HepG2 (cell line): ENCODE measurements around the gene WBP1. TPM values are rescaled to one million over a fixed set of nuclear protein-coding genes. Genes with fewer than 3 reads are reported as not detected.
A peak's percentile ranks its signal among the peaks of the same experiment; 100 is the strongest.

ENCODE experiments used
- ATAC-seq: fragments of 200-7000 bp; cut with Tn5 transposase; 3 replicates; pipeline ENCODE4 v1.9.1; 2020; ENCODE audit warnings: mild to moderate bottlenecking, moderate library complexity
- BruUV-seq: library from RNA; stranded (reverse); fragments of 400-500 nt; replicated peaks from 2 replicates; lab custom pipeline; 2021; lab: Mats Ljungman, UMichigan
- CTCF ChIA-PET: fragments of 300-600 bp; formaldehyde crosslinking; extraction: SDS; loops from one replicate; lab custom pipeline; 2021; ENCODE audit warnings: low total read pairs, inconsistent platforms, low intra/inter-chr PET ratio; lab: Yijun Ruan, JAX
- POLR2A ChIA-PET: fragments of 350-600 bp; sonication (Branson Sonifier 250); formaldehyde crosslinking; loops from one replicate; lab custom pipeline; 2020; ENCODE audit warnings: antibody characterized with exemption, inconsistent platforms; lab: Yijun Ruan, JAX
- DNase-seq: peaks from one replicate; pipeline ENCODE4 v3.0.0-alpha.2; 2015; ENCODE audit warnings: low spot score
- FAIRE-seq: peaks from 3 replicates; lab custom pipeline; 2011; peaks lifted over from hg19 to GRCh38; lab: Jason Lieb, UNC
- H2AFZ ChIP-seq: one replicate; pipeline ENCODE4 v1.6.1; 2011; ENCODE audit warnings: low read length, inconsistent platforms
- H3K27ac ChIP-seq: fragments of 300-600 bp; 3 replicates; pipeline ENCODE4 v1.8.0; 2011; ENCODE audit warnings: mixed run types, mild to moderate bottlenecking, mixed read lengths, low read length, inconsistent platforms; ENCODE audit not compliant: insufficient read depth; ENCODE audit errors: extremely low read length
- H3K27me3 ChIP-seq, 2 experiments: fragments of 200-600 bp in 1 of 2; 2 replicates in 1 of 2; 3 replicates in 1 of 2; pipeline versions ENCODE4 v1.6.0 to v1.8.0; 2011; ENCODE audit warnings: low read length in 2 of 2, mild to moderate bottlenecking in 2 of 2, moderate library complexity in 2 of 2, inconsistent platforms in 1 of 2; ENCODE audit not compliant: insufficient read depth in 2 of 2, control insufficient read depth in 1 of 2
- H3K36me3 ChIP-seq, 2 experiments: fragments of 200-600 bp in 1 of 2; replicated peaks in 1 of 2; 2 replicates in 1 of 2; 3 replicates in 1 of 2; pipeline versions ENCODE4 v1.5.1 to v1.8.0; 2011; ENCODE audit warnings: low read length in 2 of 2, inconsistent platforms in 1 of 2; ENCODE audit not compliant: insufficient read depth in 2 of 2, control insufficient read depth in 1 of 2
- H3K4me1 ChIP-seq: 2 replicates; pipeline ENCODE4 v1.5.1; 2012; ENCODE audit warnings: low read length, inconsistent platforms; ENCODE audit not compliant: insufficient read depth
- H3K4me2 ChIP-seq: 2 replicates; pipeline ENCODE4 v1.6.0; 2011; ENCODE audit warnings: low read depth, low read length, inconsistent platforms
- H3K4me3 ChIP-seq, 3 experiments: fragments of 200-600 bp in 1 of 3; sonication (generic), shearing (Covaris generic) in 1 of 3; replicated peaks in 1 of 3; 2 replicates each; pipeline ENCODE4 v1.5.1; 2011 to 2016; ENCODE audit warnings: low read length in 3 of 3, inconsistent platforms in 2 of 3, low read depth in 2 of 3, mild to moderate bottlenecking in 2 of 3, control low read depth in 1 of 3, mixed read lengths in 1 of 3; ENCODE audit not compliant: insufficient read depth in 1 of 3
- H3K79me2 ChIP-seq: one replicate; pipeline ENCODE4 v1.6.1; 2011; ENCODE audit warnings: low read length, inconsistent platforms; ENCODE audit not compliant: insufficient read depth
- H3K9ac ChIP-seq: 2 replicates; pipeline ENCODE4 v1.6.0; 2011; ENCODE audit warnings: mild to moderate bottlenecking, low read depth, low read length, inconsistent platforms; ENCODE audit not compliant: insufficient read depth
- H3K9me3 ChIP-seq: 2 replicates; pipeline ENCODE4 v1.5.1; 2012; ENCODE audit warnings: mild to moderate bottlenecking, low read length
- H4K20me1 ChIP-seq: 2 replicates; pipeline ENCODE4 v1.6.0; 2011; ENCODE audit warnings: inconsistent platforms, mild to moderate bottlenecking, low read length, moderate library complexity; ENCODE audit not compliant: insufficient read depth
- ATF7 ChIP-seq, 2 experiments: fragments of 450-650 bp in 1 of 2; sonication (generic) in 1 of 2; formaldehyde crosslinking in 1 of 2; IDR thresholded peaks; 2 replicates each; pipeline versions ENCODE4 v1.4.0 to v1.6.1; 2016 to 2020; ENCODE audit warnings: antibody characterized with exemption in 1 of 2, mild to moderate bottlenecking in 1 of 2, missing genetic modification reagents in 1 of 2
- SALL2 ChIP-seq: sonication (generic); formaldehyde crosslinking; IDR thresholded peaks from 2 replicates; pipeline ENCODE4 v1.8.1; 2023; ENCODE audit warnings: mild to moderate bottlenecking, missing genetic modification reagents, inconsistent platforms
- ZNF318 ChIP-seq: sonication (generic); formaldehyde crosslinking; IDR thresholded peaks from 2 replicates; pipeline ENCODE4 v1.4.0; 2020; ENCODE audit warnings: mild to moderate bottlenecking, missing genetic modification reagents
- WGBS: methylation state at CpG from one replicate; pipeline ENCODE4 v1.1.6; 2017; ENCODE audit warnings: low lambda C conversion rate; 5-methylcytosine and 5-hydroxymethylcytosine counted together
- in situ Hi-C: cut with HindIII; loops from 2 replicates; pipeline ENCODE4 v1.10.0; 2017; ENCODE audit warnings: low pct_unique_long_range_greater_than_20kb; ENCODE audit not compliant: extremely low pct_ligation_motif_present
- intact Hi-C: fragments of 100-400 bp; cut with micrococcal nuclease; formaldehyde crosslinking; loops from one replicate; pipeline ENCODE4 v1.10.0; 2022; ENCODE audit not compliant: unreplicated experiment
- polyA plus RNA-seq, 8 experiments: library from polyadenylated mRNA; depleted of rRNA in 3 of 8; stranded (reverse) in 7 of 8; unstranded in 1 of 8; fragments of >200 nt; fragmentation: Illumina TruSeq in 4 of 8; extraction: Trizol in 4 of 8; gene quantifications; 2 replicates each; pipeline versions ENCODE4 v1.2.1 to v1.2.3, GENCODE V29; 2011 to 2016; ENCODE audit warnings: low read depth in 4 of 8, missing spikeins in 1 of 8, mixed read lengths in 1 of 8; ENCODE audit not compliant: insufficient read depth in 1 of 8
- total RNA-seq, 5 experiments: library from RNA; depleted of rRNA; stranded (reverse); fragments of >200 nt; fragmentation: Illumina TruSeq; extraction: Trizol; gene quantifications; 2 replicates each; pipeline ENCODE4 v1.2.3, GENCODE V29; 2016; ENCODE audit warnings: low read depth in 1 of 5
- TF ChIP-seq, protein P1 (sequence below): sonication (generic); formaldehyde crosslinking; IDR thresholded peaks from 2 replicates; pipeline ENCODE4 v1.4.0; 2020; ENCODE audit warnings: missing genetic modification reagents, mild to moderate bottlenecking, borderline replicate concordance

Gene WBP1
- total and polyA plus RNA-seq, 2 of the 13 experiments (the other 11 are each of a cell fraction or from before 2014, with no cell fraction given), result 38.8 to 85.7 TPM

DNA sequence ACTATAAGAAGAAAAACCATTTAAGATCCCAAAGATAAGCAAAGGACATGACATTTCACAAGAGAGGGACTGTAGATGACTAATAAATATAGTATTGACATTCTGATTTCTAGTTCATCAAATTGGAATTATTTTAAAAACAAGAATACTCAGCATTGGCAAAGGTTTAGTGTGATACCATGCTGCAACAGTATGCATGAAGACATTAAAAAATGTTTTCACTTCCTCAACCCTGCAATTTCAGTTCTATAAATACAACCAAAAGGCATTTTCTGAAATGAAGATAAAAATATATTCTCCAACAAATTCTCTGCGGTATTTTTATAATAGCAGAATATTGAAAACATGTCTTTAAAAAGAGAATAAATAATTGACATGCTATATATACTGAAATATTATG, 38.9 kb upstream of the WBP1 start (continued):
- TF ChIP-seq ZNF318, result no peak

DNA sequence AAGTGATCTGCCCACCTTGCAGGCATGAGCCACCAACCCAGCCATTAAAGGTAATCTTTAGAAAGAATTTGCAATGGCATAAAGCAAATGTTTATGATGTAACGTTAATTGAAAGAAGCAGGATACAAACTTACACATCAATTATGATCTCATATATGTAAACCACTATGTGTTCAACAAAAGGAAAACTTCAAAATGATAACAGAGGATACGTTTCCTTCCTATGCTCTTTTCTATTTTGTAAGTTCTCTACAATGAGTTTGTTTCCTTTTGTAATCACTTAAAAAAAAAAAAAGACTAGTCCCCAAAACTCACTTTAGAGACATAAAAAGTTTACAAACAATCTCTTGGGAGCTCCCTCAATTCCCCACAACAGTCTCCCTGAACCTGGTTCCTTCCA, 38.2 kb upstream of the WBP1 start:
- POLR2A ChIA-PET, result interaction anchor here (0.7 kb wide), 1 partner anchor 655 kb away, joined by 4 read pairs; no protein-coding TSS in a partner anchor
- H3K9me3 ChIP-seq, result no peaks in the 10 kb centered on the region
- BruUV-seq, result no TSS peak
- peaks cover 0 to 10% of the 10 kb centered on the region in 2 experiments; a peak in 2 of 5 replicates for H3K27me3 ChIP-seq
- FAIRE-seq, result no peak
- no peaks in the 10 kb centered on the region for H3K79me2 ChIP-seq
- no peak for DNase-seq
- WGBS, result 72% methylated on average over 2 of the region's 2 CpGs
- H4K20me1 ChIP-seq, result peaks cover 3% of the 10 kb centered on the region; the same call in 1 of the 2 replicates
- in situ Hi-C loops, result no loop called here
- no peak overlapping the region for H3K9ac ChIP-seq
- TF ChIP-seq SALL2, result no peak
- TF ChIP-seq, protein P1, sequence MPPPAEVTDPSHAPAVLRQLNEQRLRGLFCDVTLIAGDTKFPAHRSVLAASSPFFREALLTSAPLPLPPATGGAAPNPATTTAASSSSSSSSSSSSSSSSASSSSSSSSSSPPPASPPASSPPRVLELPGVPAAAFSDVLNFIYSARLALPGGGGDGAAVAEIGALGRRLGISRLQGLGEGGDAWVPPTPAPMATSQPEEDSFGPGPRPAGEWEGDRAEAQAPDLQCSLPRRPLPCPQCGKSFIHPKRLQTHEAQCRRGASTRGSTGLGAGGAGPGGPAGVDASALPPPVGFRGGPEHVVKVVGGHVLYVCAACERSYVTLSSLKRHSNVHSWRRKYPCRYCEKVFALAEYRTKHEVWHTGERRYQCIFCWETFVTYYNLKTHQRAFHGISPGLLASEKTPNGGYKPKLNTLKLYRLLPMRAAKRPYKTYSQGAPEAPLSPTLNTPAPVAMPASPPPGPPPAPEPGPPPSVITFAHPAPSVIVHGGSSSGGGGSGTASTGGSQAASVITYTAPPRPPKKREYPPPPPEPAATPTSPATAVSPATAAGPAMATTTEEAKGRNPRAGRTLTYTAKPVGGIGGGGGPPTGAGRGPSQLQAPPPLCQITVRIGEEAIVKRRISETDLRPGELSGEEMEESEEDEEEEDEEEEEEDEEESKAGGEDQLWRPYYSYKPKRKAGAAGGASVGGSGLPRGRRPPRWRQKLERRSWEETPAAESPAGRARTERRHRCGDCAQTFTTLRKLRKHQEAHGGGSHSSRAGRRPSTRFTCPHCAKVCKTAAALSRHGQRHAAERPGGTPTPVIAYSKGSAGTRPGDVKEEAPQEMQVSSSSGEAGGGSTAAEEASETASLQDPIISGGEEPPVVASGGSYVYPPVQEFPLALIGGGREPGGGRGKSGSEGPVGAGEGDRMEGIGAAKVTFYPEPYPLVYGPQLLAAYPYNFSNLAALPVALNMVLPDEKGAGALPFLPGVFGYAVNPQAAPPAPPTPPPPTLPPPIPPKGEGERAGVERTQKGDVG (CRISPR knock-in tag), result no peak
- peak; percentile 6; the same call in 1 of the 2 replicates for TF ChIP-seq ATF7 (IDR thresholded peaks at IDR 0.05)
- no peak for TF ChIP-seq ATF7 (CRISPR knock-in tag; IDR thresholded peaks at IDR 0.05)
- TF ChIP-seq, all 625 proteins: peak for 1
- H3K27ac ChIP-seq, result no peak overlapping the region
- no peak overlapping the region for H2AFZ ChIP-seq
- intact Hi-C loops, result no loop called here
- H3K4me2 ChIP-seq, result no peak overlapping the region
- H3K4me1 ChIP-seq, result peaks cover 41% of the 10 kb centered on the region
- no peak overlapping the region for H3K4me3 ChIP-seq
- H3K36me3 ChIP-seq, result peaks cover 0 to 3% of the 10 kb centered on the region in 2 experiments; a peak in 1 of 5 replicates
- no peak for ATAC-seq
- CTCF ChIA-PET, result no interaction called here
